AG20443 (cell line): ENCODE data around the gene KLHL29.
A peak's percentile ranks its signal among the peaks of the same experiment; 100 is the strongest.
"Not testable (repeated sequence)": the region's sequence is repeated elsewhere in the genome, so short reads cannot be mapped to it uniquely, and the experiment has no call there.

Experiments
- DNase-seq: peaks from one replicate; pipeline ENCODE4 v3.0.0; 2012; ENCODE audit warnings: low spot score, mixed read lengths

Gene KLHL29

GRCh38 chr2:23367760-23368159 lies 17.2 kb upstream of the KLHL29 start:
- DNase-seq, result no peak

- no peak for DNase-seq
Observed at GRCh38 chr2:23373666-23374065, 11.3 kb upstream of the KLHL29 start.

- DNase-seq, result no peak
Observed at GRCh38 chr2:23375448-23375847, 9.5 kb upstream of the KLHL29 start.

- no peak for DNase-seq
Observed at GRCh38 chr2:23376075-23376474, 8.9 kb upstream of the KLHL29 start.

- DNase-seq, result no peak
Observed at GRCh38 chr2:23376972-23377371, 8.0 kb upstream of the KLHL29 start.

GRCh38 chr2:23377771-23378170 lies 7.2 kb upstream of the KLHL29 start:
- no peak for DNase-seq

- DNase-seq, result no peak
Observed at GRCh38 chr2:23378496-23378895, 6.5 kb upstream of the KLHL29 start.

- DNase-seq, result no peak
Observed at GRCh38 chr2:23379220-23379695, 5.7 kb upstream of the KLHL29 start.

- DNase-seq, result no peak
Observed at GRCh38 chr2:23380562-23381065, 4.4 kb upstream of the KLHL29 start.

GRCh38 chr2:23381084-23381483 lies 3.9 kb upstream of the KLHL29 start:
- DNase-seq, result peak; percentile 40

GRCh38 chr2:23381485-23381884 lies 3.5 kb upstream of the KLHL29 start:
- DNase-seq, result no peak

GRCh38 chr2:23383100-23383499 lies 1.9 kb upstream of the KLHL29 start:
- no peak for DNase-seq

GRCh38 chr2:23385351-23385747 lies 370 bp downstream of the KLHL29 start:
- peak; percentile 80 for DNase-seq

GRCh38 chr2:23385748-23386338 lies 864 bp downstream of the KLHL29 start:
- peak; percentile 83 for DNase-seq

- DNase-seq, result peak; percentile 64
Observed at GRCh38 chr2:23386339-23387220, 1.6 kb downstream of the KLHL29 start.

- no peak for DNase-seq
Observed at GRCh38 chr2:23387221-23387550, 2.2 kb downstream of the KLHL29 start.

- DNase-seq, result no peak
Observed at GRCh38 chr2:23387845-23388244, 2.9 kb downstream of the KLHL29 start.

GRCh38 chr2:23388294-23388693 lies 3.3 kb downstream of the KLHL29 start:
- no peak for DNase-seq

- DNase-seq, result no peak
Observed at GRCh38 chr2:23388756-23389514, 4.0 kb downstream of the KLHL29 start.

- DNase-seq, result no peak
Observed at GRCh38 chr2:23390152-23390551, 5.2 kb downstream of the KLHL29 start.

- not testable (repeated sequence) for DNase-seq
Observed at GRCh38 chr2:23391237-23391736, 6.3 kb downstream of the KLHL29 start.

GRCh38 chr2:23393722-23394121 lies 8.7 kb downstream of the KLHL29 start:
- DNase-seq, result no peak
